ENCODE measurements around the gene NPHP4.

The NPHP4 gene

GRCh38 chr1:5948681-5949005 lies 43.6 kb downstream of the NPHP4 start:
- no peak for TF ChIP-seq CTCF (IDR thresholded peaks at IDR 0.05; ENCODE audit: borderline replicate concordance, insufficient read depth, low read depth, low read length)
- H3K4me3 ChIP-seq (ENCODE audit: low read depth, low read length), result no peak overlapping the region

- TF ChIP-seq CTCF (IDR thresholded peaks at IDR 0.05; ENCODE audit: borderline replicate concordance, insufficient read depth, low read depth, low read length), result no peak
- no peak overlapping the region for H3K4me3 ChIP-seq (ENCODE audit: low read depth, low read length)
These were observed 44.1 kb downstream of the NPHP4 start for GRCh38 chr1:5947978-5948680.

GRCh38 chr1:5947071-5947821 lies 45.0 kb downstream of the NPHP4 start:
- H3K4me3 ChIP-seq (ENCODE audit: low read depth, low read length), result no peak overlapping the region
- no peak for TF ChIP-seq CTCF (IDR thresholded peaks at IDR 0.05; ENCODE audit: borderline replicate concordance, insufficient read depth, low read depth, low read length)

DNA sequence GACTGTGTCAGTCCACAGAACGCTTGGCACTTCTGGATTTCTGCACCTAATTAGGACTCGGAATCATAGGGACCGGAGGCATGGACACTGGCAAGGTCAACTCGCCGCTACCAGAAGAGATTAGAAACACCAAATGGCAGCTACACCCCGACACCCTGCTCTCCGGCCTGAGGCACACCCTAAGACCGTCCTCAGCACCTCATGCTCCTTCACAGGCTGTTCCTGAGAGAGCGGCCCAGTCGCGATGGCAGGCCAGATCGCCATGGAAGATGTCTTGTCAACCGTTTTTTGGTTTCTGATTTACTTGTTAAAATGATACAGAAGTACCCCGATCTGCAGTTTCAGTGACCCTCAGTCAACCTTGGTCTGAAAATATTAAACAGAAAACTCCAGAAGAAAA lies 46.8 kb downstream of the NPHP4 start:
- TF ChIP-seq CTCF (IDR thresholded peaks at IDR 0.05; ENCODE audit: borderline replicate concordance, insufficient read depth, low read depth, low read length), result no peak
- no peak overlapping the region for H3K4me3 ChIP-seq (ENCODE audit: low read depth, low read length)

DNA sequence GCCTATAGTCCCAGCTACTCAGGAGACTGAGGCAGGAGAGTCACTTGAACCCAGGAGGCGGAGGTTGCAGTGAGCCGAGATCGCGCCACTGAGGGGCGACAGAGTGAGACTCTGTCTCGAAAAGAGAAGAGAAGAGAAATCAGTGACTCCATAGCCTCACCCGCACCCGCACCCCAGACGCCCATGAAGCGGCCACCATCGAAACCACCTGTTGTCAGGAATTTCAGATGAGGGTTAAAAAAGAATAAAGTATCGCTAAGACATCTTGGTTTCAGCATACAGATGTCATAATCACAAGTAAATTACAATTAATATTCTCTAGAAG lies 47.4 kb downstream of the NPHP4 start:
- TF ChIP-seq CTCF (IDR thresholded peaks at IDR 0.05; ENCODE audit: borderline replicate concordance, insufficient read depth, low read depth, low read length), result no peak
- H3K4me3 ChIP-seq (ENCODE audit: low read depth, low read length), result no peak overlapping the region

DNA sequence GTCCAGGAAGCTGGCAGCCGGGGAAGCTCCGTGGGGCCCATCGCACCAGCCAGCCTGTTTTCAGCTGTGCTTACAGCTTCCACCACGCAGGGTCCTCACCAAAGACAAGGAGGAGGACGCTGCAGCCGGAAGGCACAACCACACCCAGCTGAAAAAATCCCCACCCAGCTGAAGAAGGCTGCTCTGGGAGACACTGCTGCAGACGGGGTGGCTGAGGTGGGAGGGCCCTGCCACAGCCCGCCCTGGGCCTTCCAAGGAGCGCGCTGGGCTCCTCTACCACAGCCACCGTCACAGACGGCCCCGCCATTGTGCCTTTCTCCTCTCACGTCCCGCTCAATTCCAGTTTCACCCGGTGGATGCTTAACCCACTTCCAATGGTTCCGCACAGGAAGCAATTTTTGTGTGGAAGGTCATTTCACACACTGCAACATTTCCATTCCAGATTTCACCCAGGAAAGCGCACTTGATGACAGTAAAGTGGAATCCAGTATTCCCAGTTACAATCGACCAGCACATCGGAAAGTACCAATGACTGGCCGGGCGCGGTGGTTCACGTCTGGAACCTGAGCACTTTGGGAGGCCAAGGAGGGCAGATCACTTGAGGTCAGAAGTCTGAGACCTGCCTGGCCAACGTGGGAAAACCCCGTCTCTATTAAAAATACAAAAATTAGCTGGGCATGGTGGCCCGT lies 47.9 kb downstream of the NPHP4 start:
- no peak overlapping the region for H3K4me3 ChIP-seq (ENCODE audit: low read depth, low read length)
- TF ChIP-seq CTCF (IDR thresholded peaks at IDR 0.05; ENCODE audit: borderline replicate concordance, insufficient read depth, low read depth, low read length), result no peak

All from GM12875 (cell line).